OCI-LY1 (cell line): ENCODE results near the gene CDKN2B-AS1.

ENCODE experiments used
- H2AFZ ChIP-seq: fragments of 200-600 bp; sonication (generic), shearing (Covaris generic); 2 replicates; pipeline ENCODE4 v1.6.0; 2014; ENCODE audit warnings: antibody characterized with exemption, mild to moderate bottlenecking, low read length
- H3F3A ChIP-seq: fragments of 200-600 bp; sonication (generic), shearing (Covaris generic); 2 replicates; pipeline ENCODE4 v1.6.0; 2014; ENCODE audit warnings: mild to moderate bottlenecking, antibody characterized with exemption, low read length, moderate library complexity; ENCODE audit not compliant: insufficient read depth
- H3K27ac ChIP-seq: fragments of 200-600 bp; sonication (generic); 2 replicates; pipeline ENCODE4 v1.5.1; 2014; ENCODE audit warnings: low read length, mixed run types, mild to moderate bottlenecking, low read depth; ENCODE audit not compliant: poor library complexity, severe bottlenecking
- H3K27me3 ChIP-seq: fragments of 200-600 bp; sonication (generic); 2 replicates; pipeline ENCODE4 v1.6.0; 2014; ENCODE audit warnings: antibody characterized with exemption, mild to moderate bottlenecking, low read length, moderate library complexity; ENCODE audit not compliant: insufficient read depth
- H3K36me3 ChIP-seq: fragments of 200-600 bp; sonication (generic); 2 replicates; pipeline ENCODE4 v1.6.1; 2014; ENCODE audit warnings: mild to moderate bottlenecking, antibody characterized with exemption, low read length, moderate library complexity, mixed read lengths; ENCODE audit not compliant: insufficient read depth
- H3K4me1 ChIP-seq: fragments of 200-600 bp; sonication (generic); 2 replicates; pipeline ENCODE4 v1.5.1; 2014; ENCODE audit warnings: mild to moderate bottlenecking, low read length, moderate library complexity; ENCODE audit not compliant: insufficient read depth, severe bottlenecking
- H3K4me2 ChIP-seq: fragments of 200-600 bp; sonication (generic), shearing (Covaris generic); 2 replicates; pipeline ENCODE4 v1.6.1; 2014; ENCODE audit warnings: low read length
- H3K4me3 ChIP-seq: fragments of 200-600 bp; sonication (generic); 2 replicates; pipeline ENCODE4 v1.5.1; 2014; ENCODE audit warnings: low read length, low read depth, mild to moderate bottlenecking, mixed read lengths; ENCODE audit not compliant: poor library complexity, severe bottlenecking
- H3K79me2 ChIP-seq: fragments of 200-600 bp; shearing (Covaris generic); 2 replicates; pipeline ENCODE4 v1.6.1; 2016; ENCODE audit warnings: mixed run types, low read length, mixed read lengths; ENCODE audit not compliant: insufficient read depth
- H3K9ac ChIP-seq: fragments of 200-600 bp; sonication (generic), shearing (Covaris generic); 2 replicates; pipeline ENCODE4 v1.6.1; 2014; ENCODE audit warnings: mild to moderate bottlenecking, low read length, mixed read lengths
- H3K9me2 ChIP-seq: fragments of 200-600 bp; sonication (generic), shearing (Covaris generic); 2 replicates; pipeline ENCODE4 v1.6.1; 2014; ENCODE audit warnings: low read depth, mild to moderate bottlenecking, low read length, mixed read lengths
- H3K9me3 ChIP-seq: fragments of 200-600 bp; shearing (Covaris generic); 2 replicates; pipeline ENCODE4 v1.6.1; 2014; ENCODE audit warnings: low read length, mixed read lengths
- H4K20me1 ChIP-seq: fragments of 200-600 bp; sonication (generic), shearing (Covaris generic); 2 replicates; pipeline ENCODE4 v1.6.0; 2016; ENCODE audit warnings: mild to moderate bottlenecking, low read length; ENCODE audit not compliant: insufficient read depth
- EZH2 ChIP-seq: fragments of 200-600 bp; sonication (generic), shearing (Covaris generic); IDR thresholded peaks from 2 replicates; pipeline ENCODE4 v1.8.0; 2017; ENCODE audit warnings: borderline replicate concordance, mixed run types, mild to moderate bottlenecking, antibody characterized with exemption, low read length, moderate library complexity, mixed read lengths
- TF ChIP-seq, protein P1 (sequence below): fragments of 200-600 bp; sonication (generic), shearing (Covaris generic); IDR thresholded peaks from 2 replicates; pipeline ENCODE4 v1.5.1; 2017; ENCODE audit warnings: mild to moderate bottlenecking, antibody characterized with exemption, low read length, moderate library complexity, mixed read lengths

The CDKN2B-AS1 gene

DNA sequence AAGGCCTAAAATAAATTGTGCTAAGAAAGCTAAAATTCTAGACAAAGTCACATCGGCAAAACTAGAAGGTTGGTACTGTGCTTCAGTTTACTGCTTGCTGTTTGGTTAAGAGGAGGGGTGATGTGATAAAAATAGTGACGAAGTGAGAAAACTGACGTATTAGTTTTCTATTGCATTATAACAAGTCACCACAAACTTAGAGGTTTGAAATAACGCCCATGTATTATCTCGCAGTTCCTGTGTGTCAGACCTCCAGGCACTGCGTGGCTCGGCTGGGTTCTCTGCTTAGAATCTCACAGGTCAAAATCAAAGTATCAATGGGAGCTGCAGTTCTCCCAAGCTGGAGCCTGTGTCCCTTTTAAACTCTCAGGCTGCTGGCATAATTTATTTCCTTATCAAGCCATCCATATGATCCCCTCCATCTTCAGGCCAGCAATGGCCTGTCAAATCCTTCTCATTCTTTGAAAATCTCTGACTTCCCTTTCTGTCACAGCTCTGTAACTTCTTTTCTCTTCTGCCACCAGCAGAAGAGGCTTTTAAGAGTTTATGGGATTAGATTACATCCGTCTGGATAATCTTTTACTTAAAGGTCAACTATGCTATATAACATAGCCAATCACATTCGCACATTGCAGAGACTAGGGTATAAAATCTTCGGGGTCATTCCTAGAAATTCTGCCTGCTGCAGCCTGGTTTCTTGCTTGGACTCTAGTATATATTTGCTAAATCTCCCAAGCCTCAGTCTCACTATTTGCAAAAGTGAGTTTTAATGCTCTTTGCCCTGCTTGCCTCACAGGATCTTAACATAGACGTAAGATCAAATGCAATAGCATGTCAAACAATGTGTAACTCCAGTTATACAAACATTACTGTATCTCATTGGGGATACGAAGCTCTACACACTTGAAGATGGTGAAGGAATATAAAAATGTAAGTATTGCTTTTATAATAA is 118.6 kb downstream of the CDKN2B-AS1 start:
- Histone ChIP-seq H3F3A (no peaks in the 10 kb centered on the region), H3K9ac (no peak overlapping the region), H3K9me3 (no peaks in the 10 kb centered on the region), H3K4me1 (no peaks in the 10 kb centered on the region), H3K36me3 (no peaks in the 10 kb centered on the region), H3K9me2 (no peaks in the 10 kb centered on the region), H3K4me2 (no peak overlapping the region), H4K20me1 (no peaks in the 10 kb centered on the region), H3K4me3 (no peak overlapping the region), H3K27me3 (no peaks in the 10 kb centered on the region), H3K27ac (no peak overlapping the region), H2AFZ (no peak overlapping the region), H3K79me2 (no peaks in the 10 kb centered on the region)
- no peak for TF ChIP-seq EZH2

DNA sequence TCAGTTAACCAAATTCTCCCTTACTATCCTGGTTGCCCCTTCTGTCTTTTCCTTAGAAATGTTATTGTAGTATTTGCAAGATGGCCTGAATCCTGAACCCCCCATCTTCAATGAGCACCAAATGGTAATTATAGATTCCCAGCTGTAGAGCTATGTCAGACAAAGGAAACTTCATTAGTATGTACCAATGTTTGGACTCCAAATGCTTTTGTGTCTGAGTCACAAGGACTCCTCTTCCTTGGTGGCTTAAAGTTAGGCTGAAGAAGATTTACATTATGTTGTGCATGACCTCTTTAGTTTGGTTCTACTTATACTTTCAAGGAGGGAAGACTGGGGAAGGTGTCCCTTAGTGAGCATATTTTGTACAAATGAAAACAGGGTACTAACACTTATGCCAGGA is 120.4 kb downstream of the CDKN2B-AS1 start:
- Histone ChIP-seq H3K27ac (no peak overlapping the region), H3K4me1 (no peaks in the 10 kb centered on the region), H3F3A (no peaks in the 10 kb centered on the region), H3K27me3 (no peaks in the 10 kb centered on the region), H2AFZ (no peak overlapping the region), H3K36me3 (no peaks in the 10 kb centered on the region), H4K20me1 (no peaks in the 10 kb centered on the region), H3K4me3 (no peak overlapping the region), H3K4me2 (no peak overlapping the region), H3K79me2 (no peaks in the 10 kb centered on the region), H3K9me3 (no peaks in the 10 kb centered on the region), H3K9ac (no peak overlapping the region), H3K9me2 (no peaks in the 10 kb centered on the region)
- TF ChIP-seq, protein P1, sequence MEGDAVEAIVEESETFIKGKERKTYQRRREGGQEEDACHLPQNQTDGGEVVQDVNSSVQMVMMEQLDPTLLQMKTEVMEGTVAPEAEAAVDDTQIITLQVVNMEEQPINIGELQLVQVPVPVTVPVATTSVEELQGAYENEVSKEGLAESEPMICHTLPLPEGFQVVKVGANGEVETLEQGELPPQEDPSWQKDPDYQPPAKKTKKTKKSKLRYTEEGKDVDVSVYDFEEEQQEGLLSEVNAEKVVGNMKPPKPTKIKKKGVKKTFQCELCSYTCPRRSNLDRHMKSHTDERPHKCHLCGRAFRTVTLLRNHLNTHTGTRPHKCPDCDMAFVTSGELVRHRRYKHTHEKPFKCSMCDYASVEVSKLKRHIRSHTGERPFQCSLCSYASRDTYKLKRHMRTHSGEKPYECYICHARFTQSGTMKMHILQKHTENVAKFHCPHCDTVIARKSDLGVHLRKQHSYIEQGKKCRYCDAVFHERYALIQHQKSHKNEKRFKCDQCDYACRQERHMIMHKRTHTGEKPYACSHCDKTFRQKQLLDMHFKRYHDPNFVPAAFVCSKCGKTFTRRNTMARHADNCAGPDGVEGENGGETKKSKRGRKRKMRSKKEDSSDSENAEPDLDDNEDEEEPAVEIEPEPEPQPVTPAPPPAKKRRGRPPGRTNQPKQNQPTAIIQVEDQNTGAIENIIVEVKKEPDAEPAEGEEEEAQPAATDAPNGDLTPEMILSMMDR = no peak
- TF ChIP-seq EZH2 = no peak

DNA sequence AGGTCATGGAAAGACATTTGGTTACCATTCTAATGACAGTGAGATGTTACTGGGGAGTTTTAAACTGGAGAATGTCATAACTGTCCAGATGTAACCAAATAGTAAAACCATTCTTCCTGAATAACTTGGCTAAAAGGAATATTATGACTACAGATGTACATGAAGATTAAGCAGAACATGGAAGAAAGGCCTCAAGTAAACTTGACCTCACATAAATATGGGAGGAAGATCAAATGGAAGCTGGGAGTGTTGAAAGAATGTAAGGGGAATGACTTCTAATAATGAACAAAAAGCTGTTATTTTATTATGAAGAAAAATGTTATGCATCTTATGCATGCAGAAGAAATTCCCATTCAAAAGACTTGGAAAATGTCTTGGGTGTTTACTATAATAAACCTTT is 122.2 kb downstream of the CDKN2B-AS1 start:
- no peaks in the 10 kb centered on the region for H3K36me3 ChIP-seq
- H3F3A ChIP-seq = no peaks in the 10 kb centered on the region
- H3K79me2 ChIP-seq = no peaks in the 10 kb centered on the region
- H4K20me1 ChIP-seq = no peaks in the 10 kb centered on the region
- H3K4me2 ChIP-seq = no peak overlapping the region
- H3K4me3 ChIP-seq = no peak overlapping the region
- H3K27me3 ChIP-seq = no peaks in the 10 kb centered on the region
- TF ChIP-seq EZH2 = no peak
- TF ChIP-seq, protein P1 = no peak
- H3K27ac ChIP-seq = no peak overlapping the region
- H3K4me1 ChIP-seq = no peaks in the 10 kb centered on the region
- no peak overlapping the region for H2AFZ ChIP-seq
- H3K9me2 ChIP-seq = no peaks in the 10 kb centered on the region
- H3K9ac ChIP-seq = no peak overlapping the region
- H3K9me3 ChIP-seq = no peaks in the 10 kb centered on the region
